GM12878 (cell line): Measurements from ENCODE around the gene KCNQ1. TPM values are rescaled to one million over a fixed set of nuclear protein-coding genes. Genes with fewer than 3 reads are reported as not detected.

Experiments
- BACH1 ChIP-seq: fragments of 450-650 bp; IDR thresholded peaks from 2 replicates; pipeline ENCODE4 v1.6.1; 2017; ENCODE audit warnings: mild to moderate bottlenecking, borderline replicate concordance
- BCL11A ChIP-seq: IDR thresholded peaks from 2 replicates; pipeline ENCODE4 v1.6.1; 2011; ENCODE audit warnings: low read depth, low read length
- CBX3 ChIP-seq: fragments of 200-600 bp; sonication (generic); IDR thresholded peaks from 2 replicates; pipeline ENCODE4 v1.6.1; 2016; ENCODE audit warnings: low read depth, borderline replicate concordance
- CHD1 ChIP-seq: IDR thresholded peaks from 2 replicates; pipeline ENCODE4 v1.6.1; 2012; ENCODE audit warnings: low read depth, low read length, improper control_type of control experiment
- LARP7 ChIP-seq: fragments of 450-650 bp; IDR thresholded peaks from 2 replicates; pipeline ENCODE4 v1.6.1; 2017; ENCODE audit warnings: mild to moderate bottlenecking
- RAD21 ChIP-seq: IDR thresholded peaks from 2 replicates; pipeline ENCODE4 v1.6.1; 2011; ENCODE audit warnings: mild to moderate bottlenecking, low read depth, low read length, moderate library complexity; ENCODE audit not compliant: insufficient read depth
- polyA plus RNA-seq, 11 experiments: library from polyadenylated mRNA; depleted of rRNA in 4 of 11; unstranded in 6 of 11; stranded (reverse) in 5 of 11; fragments of >200 nt; fragmentation: Nextera tagmentation in 4 of 11; fragmentation: Illumina TruSeq in 1 of 11; extraction: Ambion mirVana in 4 of 11; extraction: Trizol in 1 of 11; gene quantifications; 1 replicate in 1 of 11; 2 replicates in 10 of 11; pipeline versions ENCODE4 v1.2.1 to v1.2.3, GENCODE V29; 2011 to 2016; ENCODE audit warnings: inconsistent platforms in 2 of 11, missing spikeins in 2 of 11, low read depth in 1 of 11
- total RNA-seq, 4 experiments: library from RNA; depleted of rRNA in 3 of 4; stranded (reverse); fragments of >200 nt in 3 of 4; fragmentation: Illumina TruSeq in 1 of 4; extraction: Trizol in 1 of 4; gene quantifications; 2 replicates each; pipeline versions ENCODE4 v1.2.1 to v1.2.3, GENCODE V29; 2013 to 2021
- TF ChIP-seq, protein P1 (sequence below): IDR thresholded peaks from 2 replicates; pipeline ENCODE4 v1.6.1; 2012; ENCODE audit warnings: improper control_type of control experiment, low read depth, low read length; ENCODE audit not compliant: insufficient replicate concordance
- TF ChIP-seq, protein P2 (sequence below): IDR thresholded peaks from 2 replicates; pipeline ENCODE4 v1.6.1; 2012; ENCODE audit warnings: mild to moderate bottlenecking, low read depth, low read length
- TF ChIP-seq, protein P3 (sequence below): fragments of 450-650 bp; formaldehyde crosslinking; IDR thresholded peaks from 2 replicates; pipeline ENCODE4 v1.5.0; 2022; ENCODE audit warnings: mild to moderate bottlenecking, missing genetic modification characterization
- TF ChIP-seq, protein P4 (sequence below): fragments of 450-650 bp; IDR thresholded peaks from 2 replicates; pipeline ENCODE4 v1.6.1; 2017; ENCODE audit warnings: borderline replicate concordance
- TF ChIP-seq, protein P5 (sequence below): fragments of 450-650 bp; IDR thresholded peaks from 2 replicates; pipeline ENCODE4 v1.6.1; 2017; ENCODE audit warnings: mild to moderate bottlenecking, moderate library complexity

KCNQ1 gene
- total and polyA plus RNA-seq, 10 of the 15 experiments (the other 5 are each of a cell fraction or from before 2014, with no cell fraction given) = 0.03 to 0.15 (median 0.12) TPM; not detected in 7

DNA sequence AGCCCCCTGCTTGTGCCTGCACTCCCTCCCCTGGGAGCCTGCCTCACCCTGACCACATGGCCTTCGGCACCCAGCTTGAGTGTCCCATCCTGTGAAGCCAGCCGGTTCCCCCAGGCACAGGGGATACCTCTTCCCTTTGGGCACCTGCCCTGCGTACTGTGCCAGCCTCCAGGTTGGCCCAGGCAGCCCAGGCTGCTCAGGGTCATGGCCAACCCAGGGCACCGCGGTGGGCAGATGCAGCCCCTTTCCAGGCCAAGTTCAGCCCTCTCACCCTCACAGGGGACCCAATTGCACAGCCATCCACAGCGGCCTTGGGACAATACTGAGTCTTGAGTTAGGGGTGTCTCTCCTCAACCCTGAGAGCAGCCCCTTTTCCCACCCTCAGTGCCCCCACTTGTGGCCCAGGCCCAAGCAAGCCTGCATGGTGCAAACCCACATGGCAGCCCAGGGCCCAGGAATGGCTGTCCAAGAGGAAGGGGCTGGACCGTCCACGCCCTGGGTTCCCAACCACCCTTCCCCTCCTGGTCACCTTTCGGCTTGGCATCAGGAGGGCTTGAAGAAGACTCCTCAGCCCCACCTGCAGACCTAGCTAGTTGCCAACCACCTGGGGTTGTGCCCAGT is 353.0 kb downstream of the KCNQ1 start (continued):
- TF ChIP-seq, protein P1, sequence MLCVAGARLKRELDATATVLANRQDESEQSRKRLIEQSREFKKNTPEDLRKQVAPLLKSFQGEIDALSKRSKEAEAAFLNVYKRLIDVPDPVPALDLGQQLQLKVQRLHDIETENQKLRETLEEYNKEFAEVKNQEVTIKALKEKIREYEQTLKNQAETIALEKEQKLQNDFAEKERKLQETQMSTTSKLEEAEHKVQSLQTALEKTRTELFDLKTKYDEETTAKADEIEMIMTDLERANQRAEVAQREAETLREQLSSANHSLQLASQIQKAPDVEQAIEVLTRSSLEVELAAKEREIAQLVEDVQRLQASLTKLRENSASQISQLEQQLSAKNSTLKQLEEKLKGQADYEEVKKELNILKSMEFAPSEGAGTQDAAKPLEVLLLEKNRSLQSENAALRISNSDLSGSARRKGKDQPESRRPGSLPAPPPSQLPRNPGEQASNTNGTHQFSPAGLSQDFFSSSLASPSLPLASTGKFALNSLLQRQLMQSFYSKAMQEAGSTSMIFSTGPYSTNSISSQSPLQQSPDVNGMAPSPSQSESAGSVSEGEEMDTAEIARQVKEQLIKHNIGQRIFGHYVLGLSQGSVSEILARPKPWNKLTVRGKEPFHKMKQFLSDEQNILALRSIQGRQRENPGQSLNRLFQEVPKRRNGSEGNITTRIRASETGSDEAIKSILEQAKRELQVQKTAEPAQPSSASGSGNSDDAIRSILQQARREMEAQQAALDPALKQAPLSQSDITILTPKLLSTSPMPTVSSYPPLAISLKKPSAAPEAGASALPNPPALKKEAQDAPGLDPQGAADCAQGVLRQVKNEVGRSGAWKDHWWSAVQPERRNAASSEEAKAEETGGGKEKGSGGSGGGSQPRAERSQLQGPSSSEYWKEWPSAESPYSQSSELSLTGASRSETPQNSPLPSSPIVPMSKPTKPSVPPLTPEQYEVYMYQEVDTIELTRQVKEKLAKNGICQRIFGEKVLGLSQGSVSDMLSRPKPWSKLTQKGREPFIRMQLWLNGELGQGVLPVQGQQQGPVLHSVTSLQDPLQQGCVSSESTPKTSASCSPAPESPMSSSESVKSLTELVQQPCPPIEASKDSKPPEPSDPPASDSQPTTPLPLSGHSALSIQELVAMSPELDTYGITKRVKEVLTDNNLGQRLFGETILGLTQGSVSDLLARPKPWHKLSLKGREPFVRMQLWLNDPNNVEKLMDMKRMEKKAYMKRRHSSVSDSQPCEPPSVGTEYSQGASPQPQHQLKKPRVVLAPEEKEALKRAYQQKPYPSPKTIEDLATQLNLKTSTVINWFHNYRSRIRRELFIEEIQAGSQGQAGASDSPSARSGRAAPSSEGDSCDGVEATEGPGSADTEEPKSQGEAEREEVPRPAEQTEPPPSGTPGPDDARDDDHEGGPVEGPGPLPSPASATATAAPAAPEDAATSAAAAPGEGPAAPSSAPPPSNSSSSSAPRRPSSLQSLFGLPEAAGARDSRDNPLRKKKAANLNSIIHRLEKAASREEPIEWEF = no peak
- TF ChIP-seq, protein P2, sequence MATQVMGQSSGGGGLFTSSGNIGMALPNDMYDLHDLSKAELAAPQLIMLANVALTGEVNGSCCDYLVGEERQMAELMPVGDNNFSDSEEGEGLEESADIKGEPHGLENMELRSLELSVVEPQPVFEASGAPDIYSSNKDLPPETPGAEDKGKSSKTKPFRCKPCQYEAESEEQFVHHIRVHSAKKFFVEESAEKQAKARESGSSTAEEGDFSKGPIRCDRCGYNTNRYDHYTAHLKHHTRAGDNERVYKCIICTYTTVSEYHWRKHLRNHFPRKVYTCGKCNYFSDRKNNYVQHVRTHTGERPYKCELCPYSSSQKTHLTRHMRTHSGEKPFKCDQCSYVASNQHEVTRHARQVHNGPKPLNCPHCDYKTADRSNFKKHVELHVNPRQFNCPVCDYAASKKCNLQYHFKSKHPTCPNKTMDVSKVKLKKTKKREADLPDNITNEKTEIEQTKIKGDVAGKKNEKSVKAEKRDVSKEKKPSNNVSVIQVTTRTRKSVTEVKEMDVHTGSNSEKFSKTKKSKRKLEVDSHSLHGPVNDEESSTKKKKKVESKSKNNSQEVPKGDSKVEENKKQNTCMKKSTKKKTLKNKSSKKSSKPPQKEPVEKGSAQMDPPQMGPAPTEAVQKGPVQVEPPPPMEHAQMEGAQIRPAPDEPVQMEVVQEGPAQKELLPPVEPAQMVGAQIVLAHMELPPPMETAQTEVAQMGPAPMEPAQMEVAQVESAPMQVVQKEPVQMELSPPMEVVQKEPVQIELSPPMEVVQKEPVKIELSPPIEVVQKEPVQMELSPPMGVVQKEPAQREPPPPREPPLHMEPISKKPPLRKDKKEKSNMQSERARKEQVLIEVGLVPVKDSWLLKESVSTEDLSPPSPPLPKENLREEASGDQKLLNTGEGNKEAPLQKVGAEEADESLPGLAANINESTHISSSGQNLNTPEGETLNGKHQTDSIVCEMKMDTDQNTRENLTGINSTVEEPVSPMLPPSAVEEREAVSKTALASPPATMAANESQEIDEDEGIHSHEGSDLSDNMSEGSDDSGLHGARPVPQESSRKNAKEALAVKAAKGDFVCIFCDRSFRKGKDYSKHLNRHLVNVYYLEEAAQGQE = no peak
- TF ChIP-seq, protein P3, sequence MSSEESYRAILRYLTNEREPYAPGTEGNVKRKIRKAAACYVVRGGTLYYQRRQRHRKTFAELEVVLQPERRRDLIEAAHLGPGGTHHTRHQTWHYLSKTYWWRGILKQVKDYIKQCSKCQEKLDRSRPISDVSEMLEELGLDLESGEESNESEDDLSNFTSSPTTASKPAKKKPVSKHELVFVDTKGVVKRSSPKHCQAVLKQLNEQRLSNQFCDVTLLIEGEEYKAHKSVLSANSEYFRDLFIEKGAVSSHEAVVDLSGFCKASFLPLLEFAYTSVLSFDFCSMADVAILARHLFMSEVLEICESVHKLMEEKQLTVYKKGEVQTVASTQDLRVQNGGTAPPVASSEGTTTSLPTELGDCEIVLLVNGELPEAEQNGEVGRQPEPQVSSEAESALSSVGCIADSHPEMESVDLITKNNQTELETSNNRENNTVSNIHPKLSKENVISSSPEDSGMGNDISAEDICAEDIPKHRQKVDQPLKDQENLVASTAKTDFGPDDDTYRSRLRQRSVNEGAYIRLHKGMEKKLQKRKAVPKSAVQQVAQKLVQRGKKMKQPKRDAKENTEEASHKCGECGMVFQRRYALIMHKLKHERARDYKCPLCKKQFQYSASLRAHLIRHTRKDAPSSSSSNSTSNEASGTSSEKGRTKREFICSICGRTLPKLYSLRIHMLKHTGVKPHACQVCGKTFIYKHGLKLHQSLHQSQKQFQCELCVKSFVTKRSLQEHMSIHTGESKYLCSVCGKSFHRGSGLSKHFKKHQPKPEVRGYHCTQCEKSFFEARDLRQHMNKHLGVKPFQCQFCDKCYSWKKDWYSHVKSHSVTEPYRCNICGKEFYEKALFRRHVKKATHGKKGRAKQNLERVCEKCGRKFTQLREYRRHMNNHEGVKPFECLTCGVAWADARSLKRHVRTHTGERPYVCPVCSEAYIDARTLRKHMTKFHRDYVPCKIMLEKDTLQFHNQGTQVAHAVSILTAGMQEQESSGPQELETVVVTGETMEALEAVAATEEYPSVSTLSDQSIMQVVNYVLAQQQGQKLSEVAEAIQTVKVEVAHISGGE (CRISPR knock-in tag) = no peak
- TF ChIP-seq RAD21 (no peak), BACH1 (no peak), CBX3 (no peak), CHD1 (no peak), BCL11A (no peak), LARP7 (no peak)
- TF ChIP-seq, protein P4, sequence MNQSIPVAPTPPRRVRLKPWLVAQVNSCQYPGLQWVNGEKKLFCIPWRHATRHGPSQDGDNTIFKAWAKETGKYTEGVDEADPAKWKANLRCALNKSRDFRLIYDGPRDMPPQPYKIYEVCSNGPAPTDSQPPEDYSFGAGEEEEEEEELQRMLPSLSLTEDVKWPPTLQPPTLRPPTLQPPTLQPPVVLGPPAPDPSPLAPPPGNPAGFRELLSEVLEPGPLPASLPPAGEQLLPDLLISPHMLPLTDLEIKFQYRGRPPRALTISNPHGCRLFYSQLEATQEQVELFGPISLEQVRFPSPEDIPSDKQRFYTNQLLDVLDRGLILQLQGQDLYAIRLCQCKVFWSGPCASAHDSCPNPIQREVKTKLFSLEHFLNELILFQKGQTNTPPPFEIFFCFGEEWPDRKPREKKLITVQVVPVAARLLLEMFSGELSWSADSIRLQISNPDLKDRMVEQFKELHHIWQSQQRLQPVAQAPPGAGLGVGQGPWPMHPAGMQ = no peak
- TF ChIP-seq, protein P5, sequence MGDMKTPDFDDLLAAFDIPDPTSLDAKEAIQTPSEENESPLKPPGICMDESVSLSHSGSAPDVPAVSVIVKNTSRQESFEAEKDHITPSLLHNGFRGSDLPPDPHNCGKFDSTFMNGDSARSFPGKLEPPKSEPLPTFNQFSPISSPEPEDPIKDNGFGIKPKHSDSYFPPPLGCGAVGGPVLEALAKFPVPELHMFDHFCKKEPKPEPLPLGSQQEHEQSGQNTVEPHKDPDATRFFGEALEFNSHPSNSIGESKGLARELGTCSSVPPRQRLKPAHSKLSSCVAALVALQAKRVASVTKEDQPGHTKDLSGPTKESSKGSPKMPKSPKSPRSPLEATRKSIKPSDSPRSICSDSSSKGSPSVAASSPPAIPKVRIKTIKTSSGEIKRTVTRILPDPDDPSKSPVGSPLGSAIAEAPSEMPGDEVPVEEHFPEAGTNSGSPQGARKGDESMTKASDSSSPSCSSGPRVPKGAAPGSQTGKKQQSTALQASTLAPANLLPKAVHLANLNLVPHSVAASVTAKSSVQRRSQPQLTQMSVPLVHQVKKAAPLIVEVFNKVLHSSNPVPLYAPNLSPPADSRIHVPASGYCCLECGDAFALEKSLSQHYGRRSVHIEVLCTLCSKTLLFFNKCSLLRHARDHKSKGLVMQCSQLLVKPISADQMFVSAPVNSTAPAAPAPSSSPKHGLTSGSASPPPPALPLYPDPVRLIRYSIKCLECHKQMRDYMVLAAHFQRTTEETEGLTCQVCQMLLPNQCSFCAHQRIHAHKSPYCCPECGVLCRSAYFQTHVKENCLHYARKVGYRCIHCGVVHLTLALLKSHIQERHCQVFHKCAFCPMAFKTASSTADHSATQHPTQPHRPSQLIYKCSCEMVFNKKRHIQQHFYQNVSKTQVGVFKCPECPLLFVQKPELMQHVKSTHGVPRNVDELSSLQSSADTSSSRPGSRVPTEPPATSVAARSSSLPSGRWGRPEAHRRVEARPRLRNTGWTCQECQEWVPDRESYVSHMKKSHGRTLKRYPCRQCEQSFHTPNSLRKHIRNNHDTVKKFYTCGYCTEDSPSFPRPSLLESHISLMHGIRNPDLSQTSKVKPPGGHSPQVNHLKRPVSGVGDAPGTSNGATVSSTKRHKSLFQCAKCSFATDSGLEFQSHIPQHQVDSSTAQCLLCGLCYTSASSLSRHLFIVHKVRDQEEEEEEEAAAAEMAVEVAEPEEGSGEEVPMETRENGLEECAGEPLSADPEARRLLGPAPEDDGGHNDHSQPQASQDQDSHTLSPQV = no peak
